Measurements from ENCODE around the gene PLK5.
"Not testable (repeated sequence)": the region's sequence is repeated elsewhere in the genome, so short reads cannot be mapped to it uniquely, and the experiment has no call there.

The PLK5 gene

GRCh38 chr19:1522838-1523237, 1.0 kb upstream of the PLK5 start:
- no peak overlapping the region for H3K27ac Mint-ChIP-seq

DNA sequence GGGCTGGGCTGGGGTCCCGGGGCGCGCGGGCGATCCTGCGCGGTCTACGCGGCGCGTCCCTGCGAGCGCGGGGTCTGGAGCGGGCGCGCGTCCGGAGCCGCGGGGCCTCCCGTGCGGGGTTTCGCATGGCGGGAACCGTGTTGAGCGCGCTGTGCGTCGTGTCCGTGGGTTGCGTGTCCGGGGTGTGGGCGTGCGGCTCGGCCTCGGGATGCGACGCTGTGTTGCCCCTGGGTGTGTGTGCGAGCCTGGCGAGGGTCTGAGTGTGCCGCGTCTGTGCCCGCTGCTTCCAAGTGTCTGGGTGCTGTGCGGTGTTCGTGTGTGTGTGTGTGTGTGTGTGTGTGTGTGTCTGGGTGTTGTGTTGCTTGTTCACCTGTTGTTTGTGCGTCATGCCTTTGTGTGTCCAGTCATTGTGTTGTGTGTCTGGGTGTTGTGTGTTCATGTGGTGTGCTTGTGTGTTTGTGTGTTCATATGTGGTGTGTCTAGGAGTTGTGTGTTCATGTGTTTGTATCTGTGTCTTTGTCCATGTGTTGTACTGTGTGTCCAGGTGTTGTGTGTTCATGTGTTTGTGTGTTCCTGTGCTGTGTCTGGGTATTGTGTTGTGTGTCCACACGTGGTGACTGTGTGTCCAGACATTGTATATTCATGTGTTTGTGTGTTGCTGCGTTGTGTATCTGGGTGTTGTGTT, 552 bp downstream of the PLK5 start:
- DNase-seq (no peak), ATAC-seq (no peak)
- Mint-ChIP-seq H3K27ac (no peak overlapping the region), H3K36me3 (ENCODE audit: low read depth) (no peaks in the 10 kb centered on the region), H3K4me3 (no peak overlapping the region), H3K9me3 (no peaks in the 10 kb centered on the region), H3K4me1 (peaks cover 4% of the 10 kb centered on the region), H3K27me3 (peaks cover 33% of the 10 kb centered on the region)

More at GRCh38 chr19:1522838-1523237, 1.0 kb upstream of the PLK5 start:
- Mint-ChIP-seq H3K36me3 (ENCODE audit: low read depth) (no peaks in the 10 kb centered on the region), H3K9me3 (no peaks in the 10 kb centered on the region), H3K4me3 (no peak overlapping the region), H3K27me3 (peaks cover 33% of the 10 kb centered on the region), H3K4me1 (peaks cover 4% of the 10 kb centered on the region)
- ATAC-seq (no peak), DNase-seq (no peak)

GRCh38 chr19:1524972-1525325, 1.1 kb downstream of the PLK5 start:
- H3K4me1 Mint-ChIP-seq = peaks cover 4% of the 10 kb centered on the region
- H3K27ac Mint-ChIP-seq = no peak overlapping the region
- no peak for ATAC-seq
- no peaks in the 10 kb centered on the region for H3K36me3 Mint-ChIP-seq (ENCODE audit: low read depth)
- H3K27me3 Mint-ChIP-seq = peaks cover 33% of the 10 kb centered on the region
- H3K9me3 Mint-ChIP-seq = no peaks in the 10 kb centered on the region
- DNase-seq = no peak
- no peak overlapping the region for H3K4me3 Mint-ChIP-seq

- Mint-ChIP-seq H3K27me3 (peaks cover 33% of the 10 kb centered on the region), H3K4me1 (peaks cover 4% of the 10 kb centered on the region), H3K36me3 (ENCODE audit: low read depth) (no peaks in the 10 kb centered on the region), H3K9me3 (no peaks in the 10 kb centered on the region), H3K4me3 (no peak overlapping the region), H3K27ac (no peak overlapping the region)
- DNase-seq (no peak), ATAC-seq (no peak)
These were observed 1.5 kb downstream of the PLK5 start for GRCh38 chr19:1525343-1525742.

- Mint-ChIP-seq H3K27ac (no peak overlapping the region), H3K36me3 (ENCODE audit: low read depth) (no peaks in the 10 kb centered on the region), H3K4me3 (no peak overlapping the region), H3K4me1 (peaks cover 4% of the 10 kb centered on the region), H3K27me3 (peaks cover 35% of the 10 kb centered on the region), H3K9me3 (no peaks in the 10 kb centered on the region)
- no peak for ATAC-seq
- no peak for DNase-seq
These were observed 2.3 kb downstream of the PLK5 start for GRCh38 chr19:1526066-1526778.

- DNase-seq (no peak), ATAC-seq (no peak)
- no peak overlapping the region for H3K4me3 Mint-ChIP-seq
- peaks cover 4% of the 10 kb centered on the region for H3K4me1 Mint-ChIP-seq
- no peak overlapping the region for H3K27ac Mint-ChIP-seq
- H3K27me3 Mint-ChIP-seq = peaks cover 37% of the 10 kb centered on the region
- no peaks in the 10 kb centered on the region for H3K36me3 Mint-ChIP-seq (ENCODE audit: low read depth)
- H3K9me3 Mint-ChIP-seq = no peaks in the 10 kb centered on the region
These were observed 3.2 kb downstream of the PLK5 start for GRCh38 chr19:1526979-1527649.

- DNase-seq (no peak), ATAC-seq (no peak)
- no peaks in the 10 kb centered on the region for H3K9me3 Mint-ChIP-seq
- H3K4me1 Mint-ChIP-seq = peaks cover 4% of the 10 kb centered on the region
- no peaks in the 10 kb centered on the region for H3K36me3 Mint-ChIP-seq (ENCODE audit: low read depth)
- peaks cover 37% of the 10 kb centered on the region for H3K27me3 Mint-ChIP-seq
- H3K27ac Mint-ChIP-seq = no peak overlapping the region
- no peak overlapping the region for H3K4me3 Mint-ChIP-seq
These were observed 3.9 kb downstream of the PLK5 start for GRCh38 chr19:1527650-1528309.

- ATAC-seq = no peak
- Mint-ChIP-seq H3K36me3 (ENCODE audit: low read depth) (no peaks in the 10 kb centered on the region), H3K4me1 (peaks cover 4% of the 10 kb centered on the region), H3K27ac (no peak overlapping the region), H3K27me3 (peaks cover 34% of the 10 kb centered on the region), H3K9me3 (no peaks in the 10 kb centered on the region), H3K4me3 (no peak overlapping the region)
- DNase-seq = no peak
These were observed 4.9 kb downstream of the PLK5 start for GRCh38 chr19:1528596-1529429.

GRCh38 chr19:1529430-1529816, 5.5 kb downstream of the PLK5 start:
- Mint-ChIP-seq H3K27me3 (peaks cover 32% of the 10 kb centered on the region), H3K36me3 (ENCODE audit: low read depth) (no peaks in the 10 kb centered on the region), H3K9me3 (no peaks in the 10 kb centered on the region), H3K4me1 (peaks cover 3% of the 10 kb centered on the region), H3K4me3 (no peak overlapping the region), H3K27ac (no peak overlapping the region)
- ATAC-seq (no peak), DNase-seq (no peak)

GRCh38 chr19:1530856-1531255, 7.0 kb downstream of the PLK5 start:
- not testable (repeated sequence) for DNase-seq; H3K27ac Mint-ChIP-seq; H3K4me1 Mint-ChIP-seq; H3K9me3 Mint-ChIP-seq; H3K36me3 Mint-ChIP-seq (ENCODE audit: low read depth); ATAC-seq; H3K4me3 Mint-ChIP-seq
- peaks cover 32% of the 10 kb centered on the region for H3K27me3 Mint-ChIP-seq

GRCh38 chr19:1531587-1531986, 7.7 kb downstream of the PLK5 start:
- no peak overlapping the region for H3K4me3 Mint-ChIP-seq
- DNase-seq (no peak), ATAC-seq (no peak)
- no peaks in the 10 kb centered on the region for H3K4me1 Mint-ChIP-seq
- no peaks in the 10 kb centered on the region for H3K9me3 Mint-ChIP-seq
- no peak overlapping the region for H3K27ac Mint-ChIP-seq
- H3K27me3 Mint-ChIP-seq = peaks cover 26% of the 10 kb centered on the region
- no peaks in the 10 kb centered on the region for H3K36me3 Mint-ChIP-seq (ENCODE audit: low read depth)

- H3K27ac Mint-ChIP-seq = no peak overlapping the region
- no peaks in the 10 kb centered on the region for H3K36me3 Mint-ChIP-seq (ENCODE audit: low read depth)
- no peak overlapping the region for H3K4me3 Mint-ChIP-seq
- ATAC-seq = no peak
- peaks cover 25% of the 10 kb centered on the region for H3K27me3 Mint-ChIP-seq
- DNase-seq = no peak
- H3K4me1 Mint-ChIP-seq = no peaks in the 10 kb centered on the region
- no peaks in the 10 kb centered on the region for H3K9me3 Mint-ChIP-seq
These were observed 8.1 kb downstream of the PLK5 start for GRCh38 chr19:1532003-1532402.

DNA sequence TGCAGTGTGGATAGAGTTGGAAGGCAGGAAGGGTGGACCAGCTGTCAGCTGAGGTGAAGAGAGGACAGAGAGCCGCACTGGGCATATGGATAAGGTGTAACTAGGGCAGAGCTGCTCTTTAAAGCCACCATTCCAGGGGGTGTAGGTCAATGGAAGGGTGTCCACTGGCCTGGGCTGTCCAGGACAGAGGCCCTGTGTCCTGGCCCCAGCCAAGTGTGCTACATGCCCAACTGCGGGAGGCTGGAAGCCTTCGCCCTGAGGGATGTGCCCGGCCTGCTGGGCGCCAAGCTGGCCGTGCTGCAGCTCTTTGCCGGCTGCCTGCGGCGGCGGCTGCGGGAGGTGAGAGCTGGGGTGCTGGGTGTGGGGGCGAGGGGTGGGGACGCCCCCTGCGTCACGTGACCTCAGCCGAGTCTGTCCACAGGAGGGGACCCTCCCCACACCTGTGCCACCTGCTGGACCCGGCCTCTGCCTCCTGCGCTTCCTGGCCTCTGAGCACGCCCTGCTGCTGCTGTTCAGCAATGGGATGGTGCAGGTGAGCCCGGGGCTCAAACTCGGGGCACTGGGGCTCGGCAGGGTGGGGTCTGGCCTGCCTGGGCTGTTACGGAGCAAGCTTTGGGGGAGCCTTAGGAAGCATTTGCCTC, 9.8 kb downstream of the PLK5 start:
- Mint-ChIP-seq H3K27ac (no peak overlapping the region), H3K9me3 (no peaks in the 10 kb centered on the region), H3K27me3 (peaks cover 23% of the 10 kb centered on the region), H3K4me1 (no peaks in the 10 kb centered on the region), H3K4me3 (no peak overlapping the region), H3K36me3 (ENCODE audit: low read depth) (no peaks in the 10 kb centered on the region)
- ATAC-seq = no peak
- DNase-seq = no peak

DNA sequence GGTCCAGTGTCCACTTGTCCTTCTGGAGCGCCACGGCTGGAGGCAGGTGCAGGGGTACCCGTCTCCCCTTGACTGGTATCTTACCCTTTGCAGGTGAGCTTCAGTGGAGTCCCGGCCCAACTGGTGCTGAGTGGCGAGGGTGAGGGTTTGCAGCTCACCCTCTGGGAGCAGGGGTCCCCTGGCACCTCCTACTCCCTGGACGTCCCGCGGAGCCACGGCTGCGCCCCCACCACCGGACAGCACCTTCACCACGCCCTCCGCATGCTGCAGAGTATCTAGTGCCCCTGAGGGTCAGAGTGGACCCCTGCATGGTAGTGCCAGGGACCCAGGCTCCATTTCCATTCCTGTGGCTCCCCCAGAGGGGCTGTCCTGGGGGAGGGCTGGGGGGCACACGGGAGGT, 11.1 kb downstream of the PLK5 start:
- no peak for DNase-seq
- no peaks in the 10 kb centered on the region for H3K4me1 Mint-ChIP-seq
- no peak overlapping the region for H3K4me3 Mint-ChIP-seq
- no peaks in the 10 kb centered on the region for H3K36me3 Mint-ChIP-seq (ENCODE audit: low read depth)
- H3K27me3 Mint-ChIP-seq = peaks cover 27% of the 10 kb centered on the region
- H3K27ac Mint-ChIP-seq = no peak overlapping the region
- no peak for ATAC-seq
- H3K9me3 Mint-ChIP-seq = no peaks in the 10 kb centered on the region
